Uterus (tissue), 2 donors: Measurements from ENCODE around the gene NFKB2.

Source experiments
- CTCF ChIP-seq, 4 experiments: fragments of 200-600 bp in 2 of 4; fragments of 450-650 bp in 2 of 4; sonication (generic) in 2 of 4; IDR thresholded peaks; one replicate each; pipeline ENCODE4 v1.5.1; 2016 to 2019; ENCODE audit warnings: antibody characterized with exemption in 4 of 4, mild to moderate bottlenecking in 2 of 4, moderate library complexity in 1 of 4
- POLR2A ChIP-seq, 2 donors: fragments of 450-650 bp; IDR thresholded peaks; one replicate each; pipeline ENCODE4 v1.6.1; 2016; ENCODE audit warnings: antibody characterized with exemption in 2 of 2, mild to moderate bottlenecking in 1 of 2, moderate library complexity in 1 of 2

GRCh38 chr10:102379383-102379782 lies 16.1 kb upstream of the NFKB2 start:
- TF ChIP-seq CTCF (IDR thresholded peaks at IDR 0.05) (no peak), POLR2A (IDR thresholded peaks at IDR 0.05) (no peak)
